Measurements from ENCODE around the gene HEG1. TPM values are rescaled to one million over a fixed set of nuclear protein-coding genes. Genes with fewer than 3 reads are reported as not detected.

HEG1 gene
- total and polyA plus RNA-seq, 2 experiments from 2014 or later: 1.8 to 8.8 TPM

DNA sequence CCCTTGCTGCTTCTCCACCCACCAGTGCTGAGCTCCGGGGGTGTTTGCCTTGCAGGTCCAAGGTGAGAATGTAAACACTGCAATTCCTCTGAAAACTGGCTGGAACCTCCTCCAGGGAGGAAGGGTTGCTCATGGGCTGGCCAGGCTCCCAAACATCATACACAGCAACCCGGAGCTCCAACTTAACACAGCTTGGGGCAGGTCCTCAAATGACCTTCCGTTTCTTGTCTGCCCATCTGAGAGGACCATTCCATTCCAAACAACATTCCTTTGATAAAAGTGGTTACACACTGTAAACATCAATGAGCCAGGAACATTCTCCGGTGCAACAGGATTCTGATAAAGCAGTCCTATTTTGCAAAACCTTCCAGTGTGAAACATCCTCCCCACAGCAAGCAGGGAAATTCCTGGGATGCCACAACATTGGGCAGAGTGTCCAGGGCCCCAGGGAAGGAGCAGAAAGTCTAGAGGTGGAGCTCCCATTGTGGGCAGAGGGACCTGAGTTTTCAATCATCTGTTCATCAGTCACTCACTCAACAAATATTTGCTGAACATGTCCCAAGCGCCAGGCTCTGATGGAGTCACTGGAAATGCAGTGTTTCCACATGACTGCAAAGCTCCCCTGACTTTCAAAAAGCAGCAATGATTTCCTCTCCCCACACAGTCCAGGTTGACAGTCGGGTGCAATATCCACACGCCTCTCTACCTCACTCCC lies 7.3 kb upstream of the HEG1 start:
- Histone ChIP-seq H4K20me1 (replicated peaks; ENCODE audit: insufficient read depth) (no peaks in the 10 kb centered on the region), H3K27me3 (ENCODE audit: insufficient read depth) (peaks cover 7% of the 10 kb centered on the region), H3K4me3 (no peak overlapping the region), H3K27ac (ENCODE audit: low read depth) (no peak overlapping the region), H3K4me2 (no peak overlapping the region), H3K4me1 (ENCODE audit: insufficient read depth) (peaks cover 8% of the 10 kb centered on the region), H3F3A (replicated peaks; ENCODE audit: low read depth) (no peaks in the 10 kb centered on the region), H3K79me2 (replicated peaks; ENCODE audit: insufficient read depth) (no peaks in the 10 kb centered on the region), H2AFZ (peak overlapping the region; percentile 6; the same call in 1 of the 2 replicates), H3K9me2 (ENCODE audit: insufficient read depth) (0 out of 2 replicates have a peak, but pooled peaks cover 6% of the 10 kb centered on the region), H3K36me3 (ENCODE audit: insufficient read depth) (no peaks in the 10 kb centered on the region)
- no peak overlapping the region for H3K4me3 Mint-ChIP-seq
- H3K27ac Mint-ChIP-seq: no peak overlapping the region
- ATAC-seq (no peak), DNase-seq (ENCODE audit: low spot score) (no peak)
- no peaks in the 10 kb centered on the region; the same call in 2 of the 3 replicates for H3K36me3 Mint-ChIP-seq (ENCODE audit: low read depth)
- peaks cover 25% of the 10 kb centered on the region for H3K27me3 Mint-ChIP-seq (ENCODE audit: insufficient read depth, low read depth, poor library complexity)
- H3K9me3 Mint-ChIP-seq: no peaks in the 10 kb centered on the region; the same call in 2 of the 3 replicates
- H3K4me1 Mint-ChIP-seq: peaks cover 33% of the 10 kb centered on the region
- TF ChIP-seq, protein P1, sequence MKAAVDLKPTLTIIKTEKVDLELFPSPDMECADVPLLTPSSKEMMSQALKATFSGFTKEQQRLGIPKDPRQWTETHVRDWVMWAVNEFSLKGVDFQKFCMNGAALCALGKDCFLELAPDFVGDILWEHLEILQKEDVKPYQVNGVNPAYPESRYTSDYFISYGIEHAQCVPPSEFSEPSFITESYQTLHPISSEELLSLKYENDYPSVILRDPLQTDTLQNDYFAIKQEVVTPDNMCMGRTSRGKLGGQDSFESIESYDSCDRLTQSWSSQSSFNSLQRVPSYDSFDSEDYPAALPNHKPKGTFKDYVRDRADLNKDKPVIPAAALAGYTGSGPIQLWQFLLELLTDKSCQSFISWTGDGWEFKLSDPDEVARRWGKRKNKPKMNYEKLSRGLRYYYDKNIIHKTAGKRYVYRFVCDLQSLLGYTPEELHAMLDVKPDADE (IDR thresholded peaks at IDR 0.05): no peak
- TF ChIP-seq ZNF114 (CRISPR knock-in tag; IDR thresholded peaks at IDR 0.05): no peak
- no peak for TF ChIP-seq STAT1 (IDR thresholded peaks at IDR 0.05; ENCODE audit: unreplicated experiment)
- TF ChIP-seq NANOG (IDR thresholded peaks at IDR 0.05; ENCODE audit: borderline replicate concordance): no peak
- TF ChIP-seq EZH2 (IDR thresholded peaks at IDR 0.05; ENCODE audit: low read depth, unreplicated experiment): no peak
- TF ChIP-seq, protein P2, sequence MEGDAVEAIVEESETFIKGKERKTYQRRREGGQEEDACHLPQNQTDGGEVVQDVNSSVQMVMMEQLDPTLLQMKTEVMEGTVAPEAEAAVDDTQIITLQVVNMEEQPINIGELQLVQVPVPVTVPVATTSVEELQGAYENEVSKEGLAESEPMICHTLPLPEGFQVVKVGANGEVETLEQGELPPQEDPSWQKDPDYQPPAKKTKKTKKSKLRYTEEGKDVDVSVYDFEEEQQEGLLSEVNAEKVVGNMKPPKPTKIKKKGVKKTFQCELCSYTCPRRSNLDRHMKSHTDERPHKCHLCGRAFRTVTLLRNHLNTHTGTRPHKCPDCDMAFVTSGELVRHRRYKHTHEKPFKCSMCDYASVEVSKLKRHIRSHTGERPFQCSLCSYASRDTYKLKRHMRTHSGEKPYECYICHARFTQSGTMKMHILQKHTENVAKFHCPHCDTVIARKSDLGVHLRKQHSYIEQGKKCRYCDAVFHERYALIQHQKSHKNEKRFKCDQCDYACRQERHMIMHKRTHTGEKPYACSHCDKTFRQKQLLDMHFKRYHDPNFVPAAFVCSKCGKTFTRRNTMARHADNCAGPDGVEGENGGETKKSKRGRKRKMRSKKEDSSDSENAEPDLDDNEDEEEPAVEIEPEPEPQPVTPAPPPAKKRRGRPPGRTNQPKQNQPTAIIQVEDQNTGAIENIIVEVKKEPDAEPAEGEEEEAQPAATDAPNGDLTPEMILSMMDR (conservative IDR thresholded peaks at IDR 0.05; ENCODE audit: low read depth in 2 of 2): no peak
- no peak for TF ChIP-seq POLR2AphosphoS5 (IDR thresholded peaks at IDR 0.05; ENCODE audit: low read depth)
- TF ChIP-seq ZNF331 (CRISPR knock-in tag; IDR thresholded peaks at IDR 0.05; ENCODE audit: low read depth): no peak
- TF ChIP-seq CREB1 (CRISPR knock-in tag; IDR thresholded peaks at IDR 0.05; ENCODE audit: low read depth): no peak
- no peak for TF ChIP-seq EZH2phosphoT487 (IDR thresholded peaks at IDR 0.05; ENCODE audit: unreplicated experiment)
- TF ChIP-seq, protein P3, sequence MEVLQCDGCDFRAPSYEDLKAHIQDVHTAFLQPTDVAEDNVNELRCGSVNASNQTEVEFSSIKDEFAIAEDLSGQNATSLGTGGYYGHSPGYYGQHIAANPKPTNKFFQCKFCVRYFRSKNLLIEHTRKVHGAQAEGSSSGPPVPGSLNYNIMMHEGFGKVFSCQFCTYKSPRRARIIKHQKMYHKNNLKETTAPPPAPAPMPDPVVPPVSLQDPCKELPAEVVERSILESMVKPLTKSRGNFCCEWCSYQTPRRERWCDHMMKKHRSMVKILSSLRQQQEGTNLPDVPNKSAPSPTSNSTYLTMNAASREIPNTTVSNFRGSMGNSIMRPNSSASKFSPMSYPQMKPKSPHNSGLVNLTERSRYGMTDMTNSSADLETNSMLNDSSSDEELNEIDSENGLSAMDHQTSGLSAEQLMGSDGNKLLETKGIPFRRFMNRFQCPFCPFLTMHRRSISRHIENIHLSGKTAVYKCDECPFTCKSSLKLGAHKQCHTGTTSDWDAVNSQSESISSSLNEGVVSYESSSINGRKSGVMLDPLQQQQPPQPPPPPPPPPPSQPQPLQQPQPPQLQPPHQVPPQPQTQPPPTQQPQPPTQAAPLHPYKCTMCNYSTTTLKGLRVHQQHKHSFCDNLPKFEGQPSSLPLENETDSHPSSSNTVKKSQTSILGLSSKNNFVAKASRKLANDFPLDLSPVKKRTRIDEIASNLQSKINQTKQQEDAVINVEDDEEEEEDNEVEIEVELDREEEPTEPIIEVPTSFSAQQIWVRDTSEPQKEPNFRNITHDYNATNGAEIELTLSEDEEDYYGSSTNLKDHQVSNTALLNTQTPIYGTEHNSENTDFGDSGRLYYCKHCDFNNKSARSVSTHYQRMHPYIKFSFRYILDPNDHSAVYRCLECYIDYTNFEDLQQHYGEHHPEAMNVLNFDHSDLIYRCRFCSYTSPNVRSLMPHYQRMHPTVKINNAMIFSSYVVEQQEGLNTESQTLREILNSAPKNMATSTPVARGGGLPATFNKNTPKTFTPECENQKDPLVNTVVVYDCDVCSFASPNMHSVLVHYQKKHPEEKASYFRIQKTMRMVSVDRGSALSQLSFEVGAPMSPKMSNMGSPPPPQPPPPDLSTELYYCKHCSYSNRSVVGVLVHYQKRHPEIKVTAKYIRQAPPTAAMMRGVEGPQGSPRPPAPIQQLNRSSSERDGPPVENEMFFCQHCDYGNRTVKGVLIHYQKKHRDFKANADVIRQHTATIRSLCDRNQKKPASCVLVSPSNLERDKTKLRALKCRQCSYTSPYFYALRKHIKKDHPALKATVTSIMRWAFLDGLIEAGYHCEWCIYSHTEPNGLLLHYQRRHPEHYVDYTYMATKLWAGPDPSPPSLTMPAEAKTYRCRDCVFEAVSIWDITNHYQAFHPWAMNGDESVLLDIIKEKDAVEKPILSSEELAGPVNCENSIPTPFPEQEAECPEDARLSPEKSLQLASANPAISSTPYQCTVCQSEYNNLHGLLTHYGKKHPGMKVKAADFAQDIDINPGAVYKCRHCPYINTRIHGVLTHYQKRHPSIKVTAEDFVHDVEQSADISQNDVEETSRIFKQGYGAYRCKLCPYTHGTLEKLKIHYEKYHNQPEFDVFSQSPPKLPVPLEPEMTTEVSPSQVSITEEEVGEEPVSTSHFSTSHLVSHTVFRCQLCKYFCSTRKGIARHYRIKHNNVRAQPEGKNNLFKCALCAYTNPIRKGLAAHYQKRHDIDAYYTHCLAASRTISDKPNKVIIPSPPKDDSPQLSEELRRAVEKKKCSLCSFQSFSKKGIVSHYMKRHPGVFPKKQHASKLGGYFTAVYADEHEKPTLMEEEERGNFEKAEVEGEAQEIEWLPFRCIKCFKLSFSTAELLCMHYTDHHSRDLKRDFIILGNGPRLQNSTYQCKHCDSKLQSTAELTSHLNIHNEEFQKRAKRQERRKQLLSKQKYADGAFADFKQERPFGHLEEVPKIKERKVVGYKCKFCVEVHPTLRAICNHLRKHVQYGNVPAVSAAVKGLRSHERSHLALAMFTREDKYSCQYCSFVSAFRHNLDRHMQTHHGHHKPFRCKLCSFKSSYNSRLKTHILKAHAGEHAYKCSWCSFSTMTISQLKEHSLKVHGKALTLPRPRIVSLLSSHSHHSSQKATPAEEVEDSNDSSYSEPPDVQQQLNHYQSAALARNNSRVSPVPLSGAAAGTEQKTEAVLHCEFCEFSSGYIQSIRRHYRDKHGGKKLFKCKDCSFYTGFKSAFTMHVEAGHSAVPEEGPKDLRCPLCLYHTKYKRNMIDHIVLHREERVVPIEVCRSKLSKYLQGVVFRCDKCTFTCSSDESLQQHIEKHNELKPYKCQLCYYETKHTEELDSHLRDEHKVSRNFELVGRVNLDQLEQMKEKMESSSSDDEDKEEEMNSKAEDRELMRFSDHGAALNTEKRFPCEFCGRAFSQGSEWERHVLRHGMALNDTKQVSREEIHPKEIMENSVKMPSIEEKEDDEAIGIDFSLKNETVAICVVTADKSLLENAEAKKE (CRISPR knock-in tag; IDR thresholded peaks at IDR 0.05): no peak
- TF ChIP-seq, protein P4, sequence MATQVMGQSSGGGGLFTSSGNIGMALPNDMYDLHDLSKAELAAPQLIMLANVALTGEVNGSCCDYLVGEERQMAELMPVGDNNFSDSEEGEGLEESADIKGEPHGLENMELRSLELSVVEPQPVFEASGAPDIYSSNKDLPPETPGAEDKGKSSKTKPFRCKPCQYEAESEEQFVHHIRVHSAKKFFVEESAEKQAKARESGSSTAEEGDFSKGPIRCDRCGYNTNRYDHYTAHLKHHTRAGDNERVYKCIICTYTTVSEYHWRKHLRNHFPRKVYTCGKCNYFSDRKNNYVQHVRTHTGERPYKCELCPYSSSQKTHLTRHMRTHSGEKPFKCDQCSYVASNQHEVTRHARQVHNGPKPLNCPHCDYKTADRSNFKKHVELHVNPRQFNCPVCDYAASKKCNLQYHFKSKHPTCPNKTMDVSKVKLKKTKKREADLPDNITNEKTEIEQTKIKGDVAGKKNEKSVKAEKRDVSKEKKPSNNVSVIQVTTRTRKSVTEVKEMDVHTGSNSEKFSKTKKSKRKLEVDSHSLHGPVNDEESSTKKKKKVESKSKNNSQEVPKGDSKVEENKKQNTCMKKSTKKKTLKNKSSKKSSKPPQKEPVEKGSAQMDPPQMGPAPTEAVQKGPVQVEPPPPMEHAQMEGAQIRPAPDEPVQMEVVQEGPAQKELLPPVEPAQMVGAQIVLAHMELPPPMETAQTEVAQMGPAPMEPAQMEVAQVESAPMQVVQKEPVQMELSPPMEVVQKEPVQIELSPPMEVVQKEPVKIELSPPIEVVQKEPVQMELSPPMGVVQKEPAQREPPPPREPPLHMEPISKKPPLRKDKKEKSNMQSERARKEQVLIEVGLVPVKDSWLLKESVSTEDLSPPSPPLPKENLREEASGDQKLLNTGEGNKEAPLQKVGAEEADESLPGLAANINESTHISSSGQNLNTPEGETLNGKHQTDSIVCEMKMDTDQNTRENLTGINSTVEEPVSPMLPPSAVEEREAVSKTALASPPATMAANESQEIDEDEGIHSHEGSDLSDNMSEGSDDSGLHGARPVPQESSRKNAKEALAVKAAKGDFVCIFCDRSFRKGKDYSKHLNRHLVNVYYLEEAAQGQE (IDR thresholded peaks at IDR 0.05; ENCODE audit: unreplicated experiment): no peak
- TF ChIP-seq JUNB (IDR thresholded peaks at IDR 0.05; ENCODE audit: unreplicated experiment): no peak
